Uterus (tissue), 4 donors: Measurements from ENCODE around the gene MCM3AP. TPM values are rescaled to one million over a fixed set of nuclear protein-coding genes. Genes with fewer than 3 reads are reported as not detected.

Source experiments
- DNase-seq, 2 donors: peaks; one replicate each; pipeline ENCODE4 v3.0.0-alpha.2; 2019 to 2020
- H3K27ac ChIP-seq, 2 donors: fragments of 200-600 bp; sonication (generic); 1 replicate in 1 of 2; 2 replicates in 1 of 2; pipeline ENCODE4 v1.5.1; 2016 to 2018
- H3K27me3 ChIP-seq, 2 donors: fragments of 200-600 bp; sonication (generic); one replicate each; pipeline ENCODE4 v1.5.1; 2018 to 2019; ENCODE audit warnings: control low read depth in 1 of 2
- H3K36me3 ChIP-seq, 2 donors: fragments of 200-600 bp; sonication (generic); one replicate each; pipeline ENCODE4 v1.5.1; 2019; ENCODE audit warnings: control low read depth in 1 of 2
- H3K4me1 ChIP-seq, 2 donors: fragments of 200-600 bp; sonication (generic); one replicate each; pipeline ENCODE4 v1.5.1; 2018 to 2019; ENCODE audit warnings: control low read depth in 1 of 2
- H3K4me3 ChIP-seq, 2 donors: fragments of 200-600 bp; sonication (generic); 1 replicate in 1 of 2; 2 replicates in 1 of 2; pipeline ENCODE4 v1.5.1; 2018 to 2019; ENCODE audit warnings: mild to moderate bottlenecking in 1 of 2
- H3K9me3 ChIP-seq, 2 donors: fragments of 200-600 bp; sonication (generic); one replicate each; pipeline ENCODE4 v1.5.1; 2019; ENCODE audit warnings: control low read depth in 1 of 2
- POLR2A ChIP-seq, 2 donors: fragments of 450-650 bp; IDR thresholded peaks; one replicate each; pipeline ENCODE4 v1.6.1; 2016; ENCODE audit warnings: antibody characterized with exemption in 2 of 2, mild to moderate bottlenecking in 1 of 2, moderate library complexity in 1 of 2
- intact Hi-C: fragments of 100-400 bp; cut with DNase I; formaldehyde crosslinking; loops from one replicate; pipeline ENCODE4 v1.15.1; 2023; ENCODE audit warnings: low total_unique reads
- total RNA-seq, 4 donors: library from RNA; depleted of rRNA in 3 of 4; stranded (reverse); fragments of >200 nt in 3 of 4; gene quantifications; one replicate each; pipeline versions ENCODE4 v1.1.0 to v1.2.4, GENCODE V29; 2014 to 2023
- TF ChIP-seq, protein P1 (sequence below), 4 experiments: fragments of 200-600 bp in 2 of 4; fragments of 450-650 bp in 2 of 4; sonication (generic) in 2 of 4; IDR thresholded peaks; one replicate each; pipeline ENCODE4 v1.5.1; 2016 to 2019; ENCODE audit warnings: antibody characterized with exemption in 4 of 4, mild to moderate bottlenecking in 2 of 4, moderate library complexity in 1 of 4
- donor health status: DM: yes; HTN: yes; CAD: no.

MCM3AP gene
- total RNA-seq, 4 donors from 2014 or later = 24.1 to 128 (median 93.2) TPM

DNA sequence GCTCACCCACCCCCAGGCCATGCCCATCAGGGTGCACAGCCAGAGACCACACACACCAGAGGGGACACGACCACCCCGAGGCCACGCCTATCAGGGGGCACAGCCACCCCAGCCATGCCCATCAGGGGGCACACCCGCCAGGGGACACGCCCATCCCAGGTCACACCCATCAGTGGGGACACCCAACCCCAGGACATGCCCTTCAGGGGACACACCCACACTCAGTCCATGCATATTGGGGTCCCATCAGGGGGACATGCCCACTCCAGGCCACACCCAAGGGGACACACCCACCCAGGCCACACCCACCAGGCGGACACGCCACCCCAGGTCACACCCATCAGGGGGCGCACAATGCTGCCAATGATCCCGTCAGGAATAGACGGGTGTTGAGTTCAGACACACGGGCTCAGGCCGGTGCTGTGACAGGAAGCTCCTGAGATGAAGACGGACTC is 20.7 kb downstream of the MCM3AP start:
- no peaks in the 10 kb centered on the region for H3K36me3 ChIP-seq
- TF ChIP-seq, protein P1, sequence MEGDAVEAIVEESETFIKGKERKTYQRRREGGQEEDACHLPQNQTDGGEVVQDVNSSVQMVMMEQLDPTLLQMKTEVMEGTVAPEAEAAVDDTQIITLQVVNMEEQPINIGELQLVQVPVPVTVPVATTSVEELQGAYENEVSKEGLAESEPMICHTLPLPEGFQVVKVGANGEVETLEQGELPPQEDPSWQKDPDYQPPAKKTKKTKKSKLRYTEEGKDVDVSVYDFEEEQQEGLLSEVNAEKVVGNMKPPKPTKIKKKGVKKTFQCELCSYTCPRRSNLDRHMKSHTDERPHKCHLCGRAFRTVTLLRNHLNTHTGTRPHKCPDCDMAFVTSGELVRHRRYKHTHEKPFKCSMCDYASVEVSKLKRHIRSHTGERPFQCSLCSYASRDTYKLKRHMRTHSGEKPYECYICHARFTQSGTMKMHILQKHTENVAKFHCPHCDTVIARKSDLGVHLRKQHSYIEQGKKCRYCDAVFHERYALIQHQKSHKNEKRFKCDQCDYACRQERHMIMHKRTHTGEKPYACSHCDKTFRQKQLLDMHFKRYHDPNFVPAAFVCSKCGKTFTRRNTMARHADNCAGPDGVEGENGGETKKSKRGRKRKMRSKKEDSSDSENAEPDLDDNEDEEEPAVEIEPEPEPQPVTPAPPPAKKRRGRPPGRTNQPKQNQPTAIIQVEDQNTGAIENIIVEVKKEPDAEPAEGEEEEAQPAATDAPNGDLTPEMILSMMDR (IDR thresholded peaks at IDR 0.05) = no peak
- no peak for TF ChIP-seq POLR2A (IDR thresholded peaks at IDR 0.05)
- H3K27me3 ChIP-seq = no peaks in the 10 kb centered on the region
- no peak for DNase-seq
- no peak overlapping the region for H3K27ac ChIP-seq
- H3K4me1 ChIP-seq = no peaks in the 10 kb centered on the region
- intact Hi-C loops = no loop called here
- no peak overlapping the region for H3K4me3 ChIP-seq
- no peaks in the 10 kb centered on the region for H3K9me3 ChIP-seq

DNA sequence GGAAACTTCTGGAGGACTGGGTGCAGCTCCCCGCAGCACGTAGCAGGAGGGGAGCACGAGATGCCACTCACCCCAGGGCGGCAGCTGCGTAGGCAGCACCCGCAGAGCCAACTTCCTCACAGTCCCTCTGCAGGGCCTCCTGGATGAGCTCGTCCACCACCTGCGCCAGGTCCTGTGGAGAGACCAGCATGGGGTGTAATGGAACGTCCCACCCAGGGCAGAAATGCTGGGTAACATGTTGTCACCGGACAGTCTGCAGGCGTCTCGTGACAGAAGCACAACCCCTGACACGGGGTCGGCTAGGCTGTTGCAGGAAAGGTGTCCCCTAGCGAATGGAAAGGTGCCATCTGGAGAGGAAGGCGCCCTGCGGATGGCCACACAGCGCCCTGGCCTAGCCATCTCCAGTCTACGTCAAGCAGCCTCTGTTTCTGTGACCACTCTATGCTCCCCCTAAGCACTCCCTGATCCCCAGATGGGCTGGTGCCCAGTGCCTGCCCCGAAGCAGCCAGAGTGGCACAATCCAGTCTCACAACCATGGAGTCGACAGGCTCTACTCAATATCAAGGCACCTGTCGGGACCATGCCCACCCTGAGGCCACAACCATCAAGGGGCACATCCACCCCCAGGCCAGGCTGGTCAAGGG is 21.2 kb downstream of the MCM3AP start:
- TF ChIP-seq, protein P1 (IDR thresholded peaks at IDR 0.05) = no peak
- TF ChIP-seq POLR2A (IDR thresholded peaks at IDR 0.05) = no peak
- H3K4me3 ChIP-seq = no peak overlapping the region
- no peaks in the 10 kb centered on the region for H3K36me3 ChIP-seq
- no peak for DNase-seq
- no peak overlapping the region for H3K27ac ChIP-seq
- H3K9me3 ChIP-seq = no peaks in the 10 kb centered on the region
- intact Hi-C loops = no loop called here
- H3K27me3 ChIP-seq = no peaks in the 10 kb centered on the region
- H3K4me1 ChIP-seq = no peaks in the 10 kb centered on the region

DNA sequence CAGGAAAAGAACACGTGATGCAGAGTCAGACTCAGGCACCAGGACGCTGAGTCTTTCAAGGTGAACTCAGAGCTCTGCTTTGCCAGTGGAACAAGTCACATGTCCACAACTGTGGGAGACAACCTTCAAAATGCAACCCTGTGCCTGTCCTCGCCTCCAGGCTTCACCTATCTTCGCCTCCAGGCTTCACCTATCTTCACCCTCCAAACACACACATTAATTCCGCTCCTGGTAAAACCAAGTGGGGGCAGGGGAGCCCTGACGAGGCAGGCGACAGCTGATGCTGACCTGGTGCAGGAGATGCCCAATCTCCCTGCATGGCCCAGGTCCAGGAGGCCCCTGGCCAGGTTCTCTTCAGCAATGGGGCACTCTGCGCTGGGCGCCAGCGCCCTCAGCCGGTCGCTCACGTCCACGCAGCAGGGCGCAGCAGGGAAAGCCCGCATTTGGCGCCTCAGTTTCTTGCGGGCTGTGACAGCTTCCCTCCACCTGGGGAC is 28.9 kb downstream of the MCM3AP start:
- H3K36me3 ChIP-seq = no peaks in the 10 kb centered on the region
- intact Hi-C loops = no loop called here
- H3K4me1 ChIP-seq = no peaks in the 10 kb centered on the region
- no peaks in the 10 kb centered on the region for H3K27me3 ChIP-seq
- TF ChIP-seq POLR2A (IDR thresholded peaks at IDR 0.05) = no peak
- TF ChIP-seq, protein P1 (IDR thresholded peaks at IDR 0.05) = no peak
- no peak overlapping the region for H3K27ac ChIP-seq
- H3K4me3 ChIP-seq = no peak overlapping the region
- H3K9me3 ChIP-seq = no peaks in the 10 kb centered on the region
- DNase-seq = no peak

DNA sequence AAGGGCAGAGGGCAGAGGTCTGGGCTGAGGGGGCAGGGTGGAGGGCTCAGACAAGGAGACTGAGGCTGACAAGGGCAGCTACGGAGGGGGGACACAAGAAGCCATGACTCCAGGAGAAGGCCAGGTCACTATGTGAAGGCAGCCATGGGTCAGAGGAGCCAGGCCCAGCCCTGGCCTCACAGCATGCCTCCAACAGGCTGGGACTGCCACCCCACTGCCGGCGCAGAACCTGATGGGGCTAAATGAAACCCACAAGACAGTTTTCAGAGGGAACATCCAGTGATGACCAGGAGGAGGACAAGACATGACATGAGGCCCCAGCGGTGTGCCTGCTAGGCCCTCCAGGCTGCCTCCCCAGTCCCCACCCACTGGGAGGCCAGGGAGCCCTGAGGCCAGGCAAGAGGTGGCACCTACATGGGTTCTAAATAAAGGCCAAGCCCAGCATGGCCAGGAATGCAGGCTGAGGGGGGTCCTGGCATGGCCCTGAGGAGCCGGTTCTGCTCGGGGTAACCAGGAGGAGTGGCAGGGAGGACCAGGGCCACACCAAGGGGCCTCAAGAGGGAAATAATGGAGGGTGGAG is 29.6 kb downstream of the MCM3AP start:
- Histone ChIP-seq H3K36me3 (no peaks in the 10 kb centered on the region), H3K9me3 (no peaks in the 10 kb centered on the region), H3K27ac (no peak overlapping the region), H3K4me1 (no peaks in the 10 kb centered on the region), H3K27me3 (no peaks in the 10 kb centered on the region), H3K4me3 (no peak overlapping the region)
- TF ChIP-seq POLR2A (IDR thresholded peaks at IDR 0.05) = no peak
- TF ChIP-seq, protein P1 (IDR thresholded peaks at IDR 0.05) = no peak
- no peak for DNase-seq
- intact Hi-C loops = no loop called here

DNA sequence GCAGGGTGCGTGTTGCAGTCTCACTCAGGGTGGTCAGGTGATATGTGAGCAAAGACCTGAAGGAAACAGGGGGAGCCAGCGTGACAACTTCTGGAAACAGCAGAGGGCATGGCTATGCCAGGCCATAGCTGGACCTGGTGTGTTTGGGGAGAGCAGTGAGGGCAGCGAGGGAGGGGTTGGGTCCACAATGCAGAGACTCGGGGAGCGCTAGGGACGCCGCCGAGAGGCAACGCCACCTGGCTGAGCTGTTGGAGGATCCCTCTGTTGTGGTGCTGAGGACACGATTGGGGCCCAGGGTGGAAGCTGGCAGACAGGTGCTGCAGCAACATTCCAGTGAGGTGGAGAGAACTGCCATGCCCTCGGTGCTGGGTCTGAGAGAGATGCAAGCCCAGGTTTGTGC is 30.2 kb downstream of the MCM3AP start:
- Histone ChIP-seq H3K36me3 (no peaks in the 10 kb centered on the region), H3K27ac (no peak overlapping the region)

More for the DNA sequence above, 30.2 kb downstream of the MCM3AP start:
- intact Hi-C loops = no loop called here
- H3K9me3 ChIP-seq = no peaks in the 10 kb centered on the region
- no peaks in the 10 kb centered on the region for H3K4me1 ChIP-seq
- H3K27me3 ChIP-seq = no peaks in the 10 kb centered on the region
- no peak for DNase-seq
- H3K4me3 ChIP-seq = no peak overlapping the region
- TF ChIP-seq, protein P1 (IDR thresholded peaks at IDR 0.05) = no peak
